ENCODE measurements around the gene DSE. TPM values are rescaled to one million over a fixed set of nuclear protein-coding genes. Genes with fewer than 3 reads are reported as not detected.

Gene DSE
- total RNA-seq, 4 donors from 2014 or later: 29.0 to 50.4 (median 38.7) TPM

- WGBS, 2 donors: 67 to 69% methylated on average over 2 of the region's 2 CpGs
- intact Hi-C loops (cut with DNase I; ENCODE audit: low total_unique reads): no loop called here
- DNase-seq (ENCODE audit: low spot score in 2 of 2): no peak
- no peak overlapping the region for H3K4me3 ChIP-seq (ENCODE audit: low read depth, poor library complexity, severe bottlenecking)
- TF ChIP-seq POLR2A (IDR thresholded peaks at IDR 0.05): no peak
- TF ChIP-seq, protein P1, sequence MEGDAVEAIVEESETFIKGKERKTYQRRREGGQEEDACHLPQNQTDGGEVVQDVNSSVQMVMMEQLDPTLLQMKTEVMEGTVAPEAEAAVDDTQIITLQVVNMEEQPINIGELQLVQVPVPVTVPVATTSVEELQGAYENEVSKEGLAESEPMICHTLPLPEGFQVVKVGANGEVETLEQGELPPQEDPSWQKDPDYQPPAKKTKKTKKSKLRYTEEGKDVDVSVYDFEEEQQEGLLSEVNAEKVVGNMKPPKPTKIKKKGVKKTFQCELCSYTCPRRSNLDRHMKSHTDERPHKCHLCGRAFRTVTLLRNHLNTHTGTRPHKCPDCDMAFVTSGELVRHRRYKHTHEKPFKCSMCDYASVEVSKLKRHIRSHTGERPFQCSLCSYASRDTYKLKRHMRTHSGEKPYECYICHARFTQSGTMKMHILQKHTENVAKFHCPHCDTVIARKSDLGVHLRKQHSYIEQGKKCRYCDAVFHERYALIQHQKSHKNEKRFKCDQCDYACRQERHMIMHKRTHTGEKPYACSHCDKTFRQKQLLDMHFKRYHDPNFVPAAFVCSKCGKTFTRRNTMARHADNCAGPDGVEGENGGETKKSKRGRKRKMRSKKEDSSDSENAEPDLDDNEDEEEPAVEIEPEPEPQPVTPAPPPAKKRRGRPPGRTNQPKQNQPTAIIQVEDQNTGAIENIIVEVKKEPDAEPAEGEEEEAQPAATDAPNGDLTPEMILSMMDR (IDR thresholded peaks at IDR 0.05): no peak
Measured at GRCh38 chr6:116419069-116419786, 48.5 kb downstream of the DSE start.

- H3K4me3 ChIP-seq (ENCODE audit: low read depth, poor library complexity, severe bottlenecking): no peak overlapping the region
- intact Hi-C loops (cut with DNase I; ENCODE audit: low total_unique reads): no loop called here
- TF ChIP-seq, protein P1 (IDR thresholded peaks at IDR 0.05): no peak
- no peak for TF ChIP-seq POLR2A (IDR thresholded peaks at IDR 0.05)
- DNase-seq (ENCODE audit: low spot score in 2 of 2): no peak
- 96 to 97% methylated on average over 5 of the region's 5 CpGs for WGBS, 2 donors
Measured at GRCh38 chr6:116420341-116420740, 49.6 kb downstream of the DSE start.

- intact Hi-C loops (cut with DNase I; ENCODE audit: low total_unique reads): no loop called here
- TF ChIP-seq POLR2A (IDR thresholded peaks at IDR 0.05): no peak
- TF ChIP-seq, protein P1 (IDR thresholded peaks at IDR 0.05): no peak
- WGBS, 2 donors: 65 to 73% methylated on average over 3 of the region's 3 CpGs
- no peak overlapping the region for H3K4me3 ChIP-seq (ENCODE audit: low read depth, poor library complexity, severe bottlenecking)
- no peak for DNase-seq (ENCODE audit: low spot score in 2 of 2)
Measured at GRCh38 chr6:116422238-116422637, 51.5 kb downstream of the DSE start.

DNA sequence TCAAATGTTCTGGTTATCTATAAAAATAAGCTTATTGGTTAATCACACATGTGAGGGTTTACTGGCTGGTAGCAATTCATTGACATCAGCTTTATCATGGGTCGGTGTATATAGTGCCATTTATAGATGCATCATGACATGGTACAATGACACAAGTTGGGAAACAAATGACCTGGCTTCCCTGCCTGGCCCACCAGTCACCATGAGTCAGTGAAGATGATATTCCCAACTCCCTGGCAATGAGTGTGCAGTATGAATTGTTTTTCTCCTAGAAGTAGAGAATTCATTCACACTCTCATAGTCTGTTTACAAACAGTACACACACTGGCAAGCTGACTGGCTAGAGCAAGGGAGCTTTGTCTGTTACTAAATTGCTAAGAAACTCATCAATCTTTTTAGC, 53.3 kb downstream of the DSE start:
- no peak overlapping the region for H3K4me3 ChIP-seq (ENCODE audit: low read depth, poor library complexity, severe bottlenecking)
- intact Hi-C loops (cut with DNase I; ENCODE audit: low total_unique reads): no loop called here
- DNase-seq (ENCODE audit: low spot score in 2 of 2): no peak
- TF ChIP-seq, protein P1 (IDR thresholded peaks at IDR 0.05): no peak
- TF ChIP-seq POLR2A (IDR thresholded peaks at IDR 0.05): no peak
- WGBS, 2 donors: 81 to 89% methylated on average over 1 of the region's 1 CpG

- no peak for DNase-seq (ENCODE audit: low spot score in 2 of 2)
- H3K4me3 ChIP-seq (ENCODE audit: low read depth, poor library complexity, severe bottlenecking): no peak overlapping the region
- 59 to 67% methylated on average over 3 of the region's 3 CpGs for WGBS, 2 donors
- intact Hi-C loops (cut with DNase I; ENCODE audit: low total_unique reads): no loop called here
- TF ChIP-seq, protein P1 (IDR thresholded peaks at IDR 0.05): no peak
- TF ChIP-seq POLR2A (IDR thresholded peaks at IDR 0.05): no peak
Measured at GRCh38 chr6:116426551-116426950, 55.8 kb downstream of the DSE start.

- DNase-seq (ENCODE audit: low spot score in 2 of 2): no peak
- H3K4me3 ChIP-seq (ENCODE audit: low read depth, poor library complexity, severe bottlenecking): no peak overlapping the region
- TF ChIP-seq POLR2A (IDR thresholded peaks at IDR 0.05): no peak
- TF ChIP-seq, protein P1 (IDR thresholded peaks at IDR 0.05): no peak
- intact Hi-C loops (cut with DNase I; ENCODE audit: low total_unique reads): no loop called here
- WGBS, 2 donors: 98 to 100% methylated on average over 2 of the region's 2 CpGs
Measured at GRCh38 chr6:116429111-116429510, 58.4 kb downstream of the DSE start.
